Epithelial cell of proximal tubule (primary cell): Measurements from ENCODE around the gene ARAP3. TPM values are rescaled to one million over a fixed set of nuclear protein-coding genes. Genes with fewer than 3 reads are reported as not detected.
"Not testable (repeated sequence)": the region's sequence is repeated elsewhere in the genome, so short reads cannot be mapped to it uniquely, and the experiment has no call there.

Source experiments
- DNase-seq: peaks from one replicate; pipeline ENCODE4 v3.0.0-alpha.2; 2011; ENCODE audit warnings: low read depth
- H3K4me3 ChIP-seq: 2 replicates; pipeline ENCODE4 v1.5.1; 2011; ENCODE audit warnings: low read depth, mild to moderate bottlenecking, low read length
- CTCF ChIP-seq: conservative IDR thresholded peaks from 2 replicates; pipeline ENCODE4 v1.5.1; 2012; ENCODE audit warnings: low read depth, mild to moderate bottlenecking, low read length
- total RNA-seq: library from RNA; depleted of rRNA; stranded (reverse); fragments of >200 nt; gene quantifications from 2 replicates; pipeline ENCODE4 v1.2.3, GENCODE V29; 2015

Gene ARAP3
- 7.1 and 11.3 TPM in 2 replicates for total RNA-seq

GRCh38 chr5:141681695-141682641, at the start of gene ARAP3:
Gene ARAP3 (minus strand): TSS chr5:141682230. CDS start chr5:141680486, 1,744 bp downstream.
- no peak for TF ChIP-seq CTCF
- DNase-seq = no peak
- peak within 1 kb of the TSS; percentile 37 for H3K4me3 ChIP-seq

- H3K4me3 ChIP-seq = no peak overlapping the region
- no peak for DNase-seq
- TF ChIP-seq CTCF = no peak
These were observed 47.5 kb upstream of the ARAP3 start for GRCh38 chr5:141729387-141730006.

- no peak overlapping the region for H3K4me3 ChIP-seq
- no peak for DNase-seq
- no peak for TF ChIP-seq CTCF
These were observed 43.9 kb upstream of the ARAP3 start for GRCh38 chr5:141725891-141726290.

GRCh38 chr5:141725174-141725573, 43.1 kb upstream of the ARAP3 start:
- not testable (repeated sequence) for DNase-seq, H3K4me3 ChIP-seq

GRCh38 chr5:141722266-141722665, 40.2 kb upstream of the ARAP3 start:
- no peak overlapping the region for H3K4me3 ChIP-seq
- TF ChIP-seq CTCF = no peak
- DNase-seq = no peak

GRCh38 chr5:141717043-141717442, 35.0 kb upstream of the ARAP3 start:
- TF ChIP-seq CTCF = no peak
- no peak for DNase-seq
- no peak overlapping the region for H3K4me3 ChIP-seq

GRCh38 chr5:141716468-141716867, 34.4 kb upstream of the ARAP3 start:
- H3K4me3 ChIP-seq = no peak overlapping the region
- DNase-seq = no peak
- TF ChIP-seq CTCF = no peak
